Heart left ventricle (tissue), 13 donors: ENCODE measurements around the gene ZNF770.

Source experiments
- CTCF ChIP-seq, 12 donors: fragments of 200-600 bp; sonication (generic) in 4 of 12; IDR thresholded peaks; one replicate each; pipeline versions ENCODE4 v1.5.0 to v1.8.0; 2018 to 2022; ENCODE audit warnings: antibody characterized with exemption in 12 of 12, mild to moderate bottlenecking in 5 of 12
- POLR2A ChIP-seq, 2 donors: fragments of 450-650 bp; IDR thresholded peaks; one replicate each; pipeline ENCODE4 v1.6.1; 2017; ENCODE audit warnings: antibody characterized with exemption in 2 of 2, mild to moderate bottlenecking in 2 of 2, moderate library complexity in 2 of 2
- donor health status: ischemic (EF 13 %, LVEDD 7.1; RV severe dilation, severe dysfunction).
- donor health status: DM: no; HTN: yes; CAD: no.
- donor health status: DM: no; HTN: no; CAD: no.
- donor health status: ischemic (EF 25% LVEDD 6.9; RV normal size, moderate dysfunction).
- donor health status: ischemic (EF 25% LVEDD 5.7; RV mildly dilated, moderate dysfunction).
- donor health status: ischemic (EF 35%, LVEDD 5.7; RV mildly dilated, moderate dysfunction).
- donor health status: nonischemic (EF 11% LVEDD 7.7; RV severe dilation, severe dysfunction).
- donor health status: DM: yes; HTN: yes; CAD: no.
- donor health status: PGD.
- donor health status: ischemic (EF 29% LVEDD 5.4; RV normal size, mild dysfunction).
- donor health status: nonischemic (EF 23%, LVEDD 6.1; RV moderate dilation, normal function).

GRCh38 chr15:35005933-35006332, 17.8 kb upstream of the ZNF770 start:
- TF ChIP-seq CTCF (IDR thresholded peaks at IDR 0.05) (no peak), POLR2A (IDR thresholded peaks at IDR 0.05) (no peak)
